Erythroblast (primary cell): ENCODE data around the gene TNFSF9.
"Not testable (repeated sequence)": the region's sequence is repeated elsewhere in the genome, so short reads cannot be mapped to it uniquely, and the experiment has no call there.

Experiments used
- DNase-seq, 2 experiments: peaks; one replicate each; lab custom pipeline; 2025; lab: John Stamatoyannopoulos, UW
- GATA1 ChIP-seq: IDR thresholded peaks from 2 replicates; pipeline ENCODE4 v1.6.1; 2011; ENCODE audit warnings: low read depth, mild to moderate bottlenecking, control low read depth, low read length, moderate library complexity
- POLR2A ChIP-seq: IDR thresholded peaks from 2 replicates; pipeline ENCODE4 v1.6.1; 2011; ENCODE audit warnings: mild to moderate bottlenecking, low read length

TNFSF9 gene

DNA sequence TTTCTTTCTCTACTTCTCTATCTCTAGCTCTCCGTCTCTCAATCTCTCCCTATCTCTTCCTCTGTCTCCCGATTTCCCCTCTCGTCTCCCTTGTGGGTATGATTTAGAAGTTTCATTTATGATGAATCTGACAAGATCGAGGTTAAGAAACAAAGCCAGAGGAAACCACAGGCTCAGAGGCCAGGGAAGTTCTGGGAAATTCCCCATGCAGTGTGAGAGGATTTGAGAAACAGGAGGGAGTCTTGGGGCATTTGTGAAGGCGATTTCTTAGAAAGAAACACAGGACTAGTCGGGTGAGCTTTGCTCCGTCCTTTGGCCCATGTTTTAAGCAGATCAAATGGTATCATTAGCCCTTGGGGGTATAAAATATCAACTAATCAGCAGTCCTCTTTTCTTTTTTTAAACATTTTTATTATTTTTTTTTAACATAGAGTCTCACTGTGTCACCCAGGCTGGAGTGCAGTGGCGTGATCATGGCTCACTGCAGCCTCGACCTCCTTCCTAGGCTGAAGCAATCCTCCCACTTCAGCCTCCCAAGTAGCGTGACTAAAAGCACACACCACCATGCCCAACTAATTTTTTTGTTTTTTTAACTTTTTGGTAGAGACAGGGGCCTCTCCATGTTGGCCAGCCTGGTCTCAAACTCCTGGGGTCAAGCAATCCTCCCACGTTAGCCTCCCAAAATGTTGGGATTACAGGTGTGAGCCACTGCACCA is 25.8 kb downstream of the TNFSF9 start:
- no peak for TF ChIP-seq POLR2A
- no peak for DNase-seq

DNA sequence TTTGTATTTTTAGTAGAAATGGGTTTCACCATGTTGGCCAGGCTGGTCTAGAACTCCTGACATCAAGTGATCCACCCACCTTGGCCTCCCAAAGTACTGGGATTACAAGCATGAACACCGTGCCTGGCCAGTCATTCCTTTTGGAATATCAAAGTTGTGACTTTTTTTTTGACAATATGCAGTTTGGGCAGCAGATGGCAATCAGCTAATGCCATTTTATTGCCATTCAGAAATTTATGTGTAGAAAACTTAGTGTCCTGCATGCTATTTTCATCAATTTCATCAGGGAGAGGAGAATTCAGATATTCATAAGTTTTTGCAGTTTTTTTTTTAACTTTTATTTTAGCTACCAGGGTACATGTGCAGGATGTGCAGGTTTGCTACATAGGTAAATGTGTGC is 31.6 kb downstream of the TNFSF9 start:
- not testable (repeated sequence) for DNase-seq

DNA sequence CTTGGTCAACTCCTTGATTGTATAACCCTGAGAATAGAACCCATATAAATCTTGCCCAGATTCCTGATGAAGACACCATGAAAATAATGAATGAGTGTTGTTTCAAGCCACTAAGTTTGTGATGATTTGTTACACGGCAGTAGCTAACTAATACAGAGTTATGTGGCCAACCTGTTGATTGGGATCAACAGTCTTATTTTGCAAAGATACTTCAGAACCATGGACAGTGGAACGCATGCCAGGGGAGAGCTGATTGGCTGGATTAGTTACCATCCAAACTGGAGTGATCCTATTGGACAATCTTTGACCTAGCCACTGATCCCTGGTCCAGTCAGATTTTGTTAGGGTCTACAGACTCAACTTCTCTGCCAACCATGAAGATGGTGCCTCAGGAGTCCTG is 33.6 kb downstream of the TNFSF9 start:
- DNase-seq, result peak in 1 of 2 experiments; percentile 29

DNA sequence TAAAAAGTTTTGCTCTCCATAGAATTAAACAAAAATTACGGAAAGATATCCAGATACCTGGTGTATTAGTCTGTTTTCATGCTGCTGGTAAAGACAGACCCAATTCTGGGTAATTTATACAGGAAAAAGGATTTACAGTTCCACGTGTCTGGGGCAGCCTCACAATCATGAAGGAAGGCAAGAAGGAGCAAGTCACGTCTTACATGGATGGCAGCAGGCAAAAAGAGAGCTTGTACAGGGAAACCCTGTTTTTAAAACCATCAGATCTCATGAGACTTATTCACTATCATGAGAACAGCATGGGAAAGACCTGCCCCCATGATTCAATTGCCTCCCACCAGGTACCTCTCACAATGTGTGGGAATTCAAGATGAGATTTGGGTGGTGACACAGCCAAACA is 35.9 kb downstream of the TNFSF9 start:
- DNase-seq, result not testable (repeated sequence)

More for the DNA sequence above, 33.6 kb downstream of the TNFSF9 start:
- no peak for TF ChIP-seq GATA1
- TF ChIP-seq POLR2A, result no peak

DNA sequence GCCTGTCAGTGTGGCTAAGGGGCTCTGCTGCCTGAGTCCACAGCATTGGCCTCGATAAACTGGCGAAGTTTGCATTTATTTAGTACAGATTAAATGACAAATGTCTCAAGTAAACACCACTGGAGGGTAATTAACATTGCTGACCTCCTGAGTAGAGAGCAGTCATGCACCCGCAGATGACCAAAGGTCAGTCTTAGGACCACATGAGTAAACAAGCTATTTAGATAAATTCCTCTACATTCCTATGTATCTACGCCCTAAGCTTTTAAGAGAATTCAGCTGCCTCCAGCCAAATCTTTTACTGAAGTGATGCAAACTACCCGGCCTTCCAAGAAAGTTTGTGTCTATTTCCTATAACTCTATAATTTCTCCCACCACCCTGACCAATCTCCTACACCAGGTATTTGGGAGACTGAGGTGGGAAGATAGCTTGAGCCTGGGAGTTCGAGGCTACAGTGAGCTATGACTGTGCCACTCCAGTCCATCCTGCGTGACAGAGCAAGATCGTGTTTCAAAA is 37.2 kb downstream of the TNFSF9 start:
- DNase-seq, result no peak

DNA sequence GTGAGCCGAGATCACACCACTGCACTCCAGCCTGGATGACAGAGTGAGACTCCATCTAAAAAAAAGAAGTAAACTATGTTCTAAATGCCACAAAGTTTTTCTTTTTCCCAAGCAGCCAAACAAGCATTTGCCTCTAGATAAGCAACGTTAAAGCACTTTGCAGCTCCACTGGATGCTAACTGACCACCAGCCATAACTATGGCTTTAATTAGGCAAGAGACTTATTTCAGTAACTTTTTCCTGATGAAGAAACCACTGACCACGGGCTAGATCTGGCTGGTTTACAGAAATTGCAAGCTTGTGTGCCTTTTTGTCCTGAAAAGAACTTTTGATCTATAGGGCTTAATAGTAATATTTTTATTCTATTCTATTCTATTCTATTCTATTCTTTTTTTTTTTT is 38.0 kb downstream of the TNFSF9 start:
- no peak for DNase-seq
- TF ChIP-seq GATA1 (no peak), POLR2A (no peak)

More for the DNA sequence above, 37.2 kb downstream of the TNFSF9 start:
- TF ChIP-seq POLR2A (no peak), GATA1 (no peak)

DNA sequence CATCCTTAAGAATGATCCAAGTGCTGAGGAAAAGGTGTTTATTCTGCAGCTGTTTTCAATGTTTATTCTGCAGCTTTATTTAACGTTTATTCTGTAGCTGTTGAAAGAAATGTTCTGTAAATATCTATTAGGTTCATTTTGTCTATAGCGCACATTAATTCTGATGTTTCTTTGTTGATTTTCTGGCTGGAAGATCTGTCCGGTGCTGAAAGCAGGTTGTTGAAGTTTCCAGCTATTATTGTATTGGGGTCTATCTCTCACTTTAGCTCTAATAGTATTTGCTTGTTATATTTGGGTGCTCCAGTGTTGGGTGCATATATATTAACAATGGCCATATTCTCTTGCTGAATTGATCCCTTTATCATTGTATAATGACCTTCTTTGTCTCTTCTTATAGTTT is 39.9 kb downstream of the TNFSF9 start:
- no peak for DNase-seq
- no peak for TF ChIP-seq GATA1
- no peak for TF ChIP-seq POLR2A

DNA sequence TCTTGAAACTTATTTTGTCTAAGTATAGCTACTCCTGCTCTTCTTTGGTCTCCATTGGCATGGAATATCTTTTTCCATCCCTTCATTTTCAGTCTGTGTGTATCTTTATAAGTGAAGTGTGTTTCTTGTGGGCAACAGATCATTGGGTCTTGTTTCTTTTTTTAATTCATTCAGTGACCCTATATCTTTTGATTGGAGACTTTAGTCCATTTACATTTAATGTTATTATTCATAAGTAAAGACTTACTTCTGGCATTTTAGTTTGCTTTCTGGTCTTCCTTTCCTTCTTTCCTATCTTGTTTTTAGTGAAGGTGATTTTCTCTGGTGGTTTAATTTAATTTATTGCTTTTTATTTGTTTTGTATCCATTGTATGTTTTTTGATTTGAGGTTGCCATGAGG is 40.3 kb downstream of the TNFSF9 start:
- DNase-seq, result no peak
- TF ChIP-seq GATA1 (no peak), POLR2A (no peak)

DNA sequence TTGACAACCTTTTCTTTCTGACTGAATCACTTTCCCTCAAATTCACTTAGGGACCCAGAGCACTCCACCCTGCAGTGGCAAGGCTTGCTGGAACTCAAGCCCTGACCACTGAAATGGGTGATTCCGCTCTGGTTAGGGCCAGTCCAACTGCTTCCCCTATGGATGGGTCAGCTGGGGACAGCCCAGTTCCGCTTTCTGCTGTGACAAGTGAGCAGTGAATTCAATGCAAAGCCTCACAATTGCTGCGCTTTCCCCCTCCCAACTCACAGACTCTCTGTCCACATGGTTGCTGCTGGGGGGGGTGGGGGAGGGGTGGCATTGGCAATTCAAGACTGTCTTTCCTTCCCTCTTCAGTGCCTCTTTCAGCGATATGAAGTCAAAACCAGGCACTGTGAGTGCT is 41.4 kb downstream of the TNFSF9 start:
- DNase-seq, result no peak
- TF ChIP-seq GATA1 (no peak), POLR2A (no peak)

DNA sequence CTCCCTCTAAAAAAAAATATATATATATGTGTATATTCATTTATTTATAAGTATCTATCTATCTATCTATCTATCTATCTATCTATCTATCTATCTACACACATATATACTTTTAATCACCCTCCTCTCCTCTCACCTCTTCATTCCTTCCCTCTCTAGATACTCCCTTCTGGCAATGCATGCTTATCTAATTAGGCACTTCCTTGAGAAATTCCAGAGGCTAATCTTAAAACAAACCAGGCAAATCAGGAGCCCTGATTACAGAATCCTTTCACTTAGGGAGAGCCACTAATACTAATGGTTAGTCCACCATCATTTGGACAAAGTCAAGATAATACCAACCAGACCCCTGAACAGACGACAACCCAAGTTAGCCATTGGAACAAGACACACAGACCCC is 42.5 kb downstream of the TNFSF9 start:
- DNase-seq, result no peak
- TF ChIP-seq GATA1, result no peak
- no peak for TF ChIP-seq POLR2A

DNA sequence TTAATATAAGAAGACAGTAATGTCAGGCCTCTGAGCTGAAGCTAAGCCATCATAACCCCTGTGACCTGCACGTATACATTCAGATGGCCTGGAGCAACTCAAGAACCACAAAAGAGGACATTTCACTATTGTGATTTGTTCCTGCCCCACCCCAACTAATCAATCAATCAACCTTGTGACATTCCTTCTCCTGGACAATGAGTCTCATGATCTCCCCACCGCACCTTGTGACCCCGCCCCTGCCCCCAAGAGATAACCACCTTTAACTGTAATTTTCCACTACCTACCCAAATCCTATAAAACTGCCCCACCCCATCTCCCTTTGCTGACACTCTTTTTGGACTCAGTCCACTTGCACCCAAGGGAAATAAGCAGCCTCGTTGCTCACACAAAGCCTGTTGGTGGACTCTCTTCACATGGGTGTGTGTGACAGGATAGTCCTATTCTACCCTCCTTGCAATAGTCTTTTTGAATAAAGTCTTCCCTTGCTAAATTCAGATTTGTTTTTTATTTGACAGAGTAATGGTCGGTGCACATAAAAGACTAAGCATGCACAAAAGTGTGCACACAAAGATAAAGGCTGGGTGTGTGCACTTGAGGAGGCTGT is 46.1 kb downstream of the TNFSF9 start:
- TF ChIP-seq POLR2A (no peak), GATA1 (no peak)
- peak; percentile 65 to 84 for DNase-seq

DNA sequence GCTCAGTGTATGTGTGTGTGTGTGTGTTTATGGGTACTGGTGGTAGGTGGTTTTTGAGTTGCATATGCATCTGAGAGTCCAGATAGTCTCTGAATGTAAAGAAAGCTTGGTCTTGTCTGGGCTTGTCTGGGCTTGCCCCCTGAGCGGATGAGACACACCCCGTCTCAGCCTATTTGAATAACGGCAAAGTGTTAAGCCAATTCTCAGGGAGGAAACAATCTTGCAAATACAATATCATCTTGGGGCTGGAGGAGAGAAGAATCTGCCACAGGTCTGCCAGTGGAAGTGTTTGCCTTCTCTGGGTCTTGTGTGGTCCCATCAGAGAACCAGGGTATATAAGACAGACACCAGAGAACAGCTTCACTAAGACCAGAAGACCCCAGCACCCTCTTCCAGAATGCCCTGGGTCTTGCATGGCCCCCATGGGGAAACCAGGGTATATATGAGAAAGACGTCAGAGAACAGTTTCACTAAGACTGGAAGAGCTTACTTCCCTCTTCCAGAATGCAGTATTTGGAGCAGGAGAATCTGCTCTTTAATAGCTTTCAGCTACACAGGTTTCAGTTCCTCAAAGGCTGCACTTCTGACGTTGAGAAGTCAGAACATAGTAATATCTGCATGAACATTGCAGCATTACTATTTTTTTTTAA is 46.8 kb downstream of the TNFSF9 start:
- TF ChIP-seq POLR2A (peak; percentile 89), GATA1 (no peak)
- peak; percentile 68 to 83 for DNase-seq

DNA sequence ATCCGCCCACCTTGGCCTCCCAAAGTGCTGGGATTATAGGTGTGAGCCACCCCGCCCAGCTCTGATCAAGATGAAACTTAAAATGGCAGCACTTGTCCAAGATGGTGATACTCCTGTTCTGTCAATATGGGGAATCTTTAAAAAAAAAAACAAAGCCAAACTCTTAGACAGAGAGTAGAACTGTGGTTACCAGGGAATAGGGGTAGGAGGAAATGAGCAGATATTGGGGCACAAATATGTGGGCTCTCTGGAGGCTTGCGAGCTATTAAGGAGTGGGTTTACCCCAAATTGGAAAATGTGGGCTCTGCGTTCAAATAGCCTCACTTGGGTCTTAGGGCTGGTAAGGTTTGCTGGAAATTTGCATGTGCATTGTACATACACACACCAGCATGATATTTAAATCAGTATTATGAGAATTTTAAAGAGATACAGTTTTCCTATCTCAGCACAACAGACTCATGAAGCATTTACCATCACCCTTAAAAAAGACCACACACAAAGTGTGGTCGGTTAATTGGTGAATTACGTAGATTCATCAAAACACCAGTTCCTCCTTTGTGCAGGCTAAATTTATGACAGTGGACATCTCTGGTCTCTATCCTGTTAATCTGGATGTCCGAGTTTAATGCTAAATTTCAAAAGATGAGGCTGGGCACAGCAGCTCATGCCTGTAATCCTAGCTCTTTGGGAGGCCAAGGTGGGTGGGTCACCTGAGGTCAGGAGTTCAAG is 48.8 kb downstream of the TNFSF9 start:
- no peak for DNase-seq
- TF ChIP-seq POLR2A (peak; percentile 18), GATA1 (no peak)

DNA sequence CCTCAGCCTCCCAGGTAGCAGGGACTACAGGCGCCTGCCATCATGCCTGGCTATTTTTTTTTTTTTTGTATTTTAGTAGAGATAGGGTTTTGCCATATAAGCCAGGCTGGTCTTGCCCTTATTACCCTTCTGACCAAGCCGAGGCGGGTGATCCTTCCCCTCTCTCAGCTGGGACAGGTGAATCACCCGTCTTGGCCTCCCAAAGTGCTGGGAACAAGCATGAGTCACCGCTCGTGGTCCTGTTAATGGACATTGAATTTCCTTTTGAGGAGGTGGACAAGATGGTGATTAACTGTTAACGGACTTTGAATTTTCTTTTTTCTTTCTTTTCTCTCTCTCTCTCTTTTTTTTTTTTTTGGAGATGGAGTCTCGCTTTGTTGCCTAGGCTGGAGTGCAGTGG is 49.5 kb downstream of the TNFSF9 start:
- no peak for DNase-seq
- TF ChIP-seq GATA1 (no peak), POLR2A (no peak)

DNA sequence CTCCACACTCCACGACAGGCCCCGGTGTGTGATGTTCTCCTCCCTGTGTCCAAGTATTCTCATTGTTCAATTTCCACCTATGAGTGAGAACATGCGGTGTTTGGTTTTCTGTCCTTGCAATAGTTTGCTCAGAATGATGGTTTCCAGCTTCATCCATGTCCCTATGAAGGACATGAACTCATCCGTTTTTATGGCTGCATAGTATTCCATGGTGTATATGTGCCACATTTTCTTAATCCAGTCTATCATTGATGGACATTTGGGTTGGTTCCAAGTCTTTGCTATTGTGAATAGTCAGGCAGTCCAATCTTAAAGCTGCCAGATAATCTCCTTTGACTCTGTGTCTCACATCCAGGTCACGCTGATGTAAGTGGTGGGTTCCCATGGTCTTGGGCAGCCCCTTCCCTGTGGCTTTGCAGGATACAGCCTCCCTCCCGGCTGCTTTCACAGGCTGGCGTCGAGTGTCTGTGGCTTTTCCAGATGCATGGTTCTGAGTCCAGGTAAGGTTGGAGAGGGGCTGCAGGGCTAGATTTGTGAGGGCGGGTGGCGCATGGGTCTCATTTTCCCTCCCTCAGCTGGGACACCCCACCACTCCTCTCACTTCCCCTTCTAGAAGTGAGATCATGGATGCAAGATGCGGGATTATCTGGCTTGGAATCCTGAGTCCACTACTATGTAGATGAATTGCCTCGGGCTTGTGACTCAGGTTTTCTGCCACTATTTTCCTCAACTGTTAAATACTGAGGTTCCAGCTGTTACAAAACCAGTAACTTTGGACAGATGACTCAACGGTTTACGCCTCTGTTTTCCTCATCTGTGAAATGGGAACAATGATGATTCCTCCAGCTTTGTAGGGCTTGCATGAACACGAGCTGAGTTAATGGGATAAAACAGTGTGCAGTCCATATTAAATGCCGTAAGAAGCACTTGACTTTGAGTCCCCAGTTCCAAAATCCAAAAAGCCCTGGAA is 52.0 kb downstream of the TNFSF9 start:
- DNase-seq, result not testable (repeated sequence)
